Renal pelvis (tissue), 4 donors: ENCODE measurements around the gene RASGEF1C. TPM values are rescaled to one million over a fixed set of nuclear protein-coding genes. Genes with fewer than 3 reads are reported as not detected.
"Not testable (repeated sequence)": the region's sequence is repeated elsewhere in the genome, so short reads cannot be mapped to it uniquely, and the experiment has no call there.

Experiments
- DNase-seq: peaks from one replicate; pipeline ENCODE4 v3.0.0-alpha.2; 2013
- polyA plus RNA-seq, 3 donors: library from polyadenylated mRNA; unstranded; fragments of 120-200 nt; gene quantifications; one replicate each; pipeline ENCODE4 v1.2.1, GENCODE V29; 2013; ENCODE audit not compliant: insufficient read length in 3 of 3

The RASGEF1C gene
- polyA plus RNA-seq, 3 donors = 0.51 to 0.86 (median 0.70) TPM

- no peak for DNase-seq
Measured at GRCh38 chr5:180101451-180102105, 107.4 kb downstream of the RASGEF1C start.

DNA sequence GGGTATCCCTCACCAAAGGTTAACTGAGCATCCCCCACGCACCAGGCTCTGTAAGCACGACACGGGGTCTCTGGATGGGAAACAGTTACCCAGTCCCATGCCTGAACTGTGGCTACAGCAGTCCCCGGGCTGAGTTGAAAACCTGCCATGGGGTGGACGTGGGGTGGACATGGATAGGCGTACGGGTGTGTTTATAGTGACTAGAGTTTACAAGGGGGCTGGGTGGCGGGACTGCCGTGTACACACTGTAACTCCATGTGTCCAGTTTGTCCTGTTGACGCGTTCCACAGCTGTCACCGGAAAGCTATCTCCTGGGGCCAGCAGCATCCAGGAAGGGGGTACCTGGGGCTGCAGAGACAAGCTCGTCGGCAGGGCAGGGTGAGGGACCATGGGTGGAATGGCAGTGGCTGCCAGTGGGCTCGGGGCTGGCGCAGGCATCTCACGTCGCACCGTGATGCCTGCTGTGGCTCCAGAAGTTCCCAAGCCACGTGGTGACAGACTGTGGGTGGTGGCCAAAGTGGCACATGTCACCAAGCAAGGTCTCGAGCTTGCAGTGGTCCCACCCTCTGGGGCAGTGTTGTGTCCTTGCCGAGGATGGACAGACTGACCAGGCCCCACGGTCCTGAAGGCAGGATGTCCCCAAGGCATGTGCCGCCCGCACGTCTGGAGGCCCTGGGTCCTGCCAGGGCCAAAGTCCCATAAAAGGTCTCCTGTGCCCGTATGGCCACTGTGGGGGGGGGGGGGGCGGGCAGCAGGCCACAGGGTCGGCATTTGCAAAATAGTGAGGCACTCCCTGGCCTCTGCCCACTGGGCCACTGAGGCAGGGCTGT, 108.2 kb downstream of the RASGEF1C start:
- no peak for DNase-seq

DNA sequence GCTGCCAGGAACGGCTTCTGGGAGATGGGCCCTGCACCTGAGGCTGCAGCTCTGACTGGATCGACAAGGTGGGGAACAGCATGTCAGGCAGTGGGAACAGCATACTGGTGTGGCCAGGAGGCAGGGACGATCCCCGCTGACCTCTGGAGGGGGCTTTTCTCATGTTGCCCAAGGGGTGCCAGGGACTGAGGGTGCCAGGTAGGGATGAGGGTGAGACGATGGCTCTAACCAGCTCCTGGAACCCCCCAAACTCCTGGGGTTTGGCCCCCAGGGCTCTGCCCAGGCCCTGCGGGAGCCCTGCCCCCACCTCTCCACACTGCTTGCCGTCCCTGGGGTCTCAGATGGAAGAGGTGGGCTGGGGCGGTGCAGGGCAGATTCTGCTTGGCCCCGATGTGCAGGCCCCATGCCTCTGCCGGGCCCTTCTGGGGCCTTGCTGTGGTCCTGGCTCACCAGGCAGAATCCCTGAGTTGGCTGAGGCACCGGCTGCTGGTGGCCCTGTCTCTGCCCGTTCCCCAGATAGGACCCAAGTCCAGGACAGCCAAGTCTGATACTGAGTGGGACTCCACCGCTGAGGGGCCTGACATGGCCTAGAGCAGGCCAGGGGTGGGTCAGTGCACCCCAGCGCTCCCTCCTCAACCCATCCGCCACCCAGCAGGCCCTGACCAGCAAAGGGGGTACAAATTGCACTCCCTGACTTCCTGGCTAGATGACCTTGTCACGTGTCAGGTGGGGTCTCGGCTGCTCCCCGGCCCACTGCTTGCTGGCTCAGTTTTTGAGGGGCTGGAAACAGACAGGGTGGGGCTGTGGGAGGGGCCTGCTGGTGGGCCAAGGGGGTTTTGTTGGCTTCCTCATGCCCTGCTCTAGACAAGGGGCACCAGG, 109.0 kb downstream of the RASGEF1C start:
- DNase-seq = no peak

DNA sequence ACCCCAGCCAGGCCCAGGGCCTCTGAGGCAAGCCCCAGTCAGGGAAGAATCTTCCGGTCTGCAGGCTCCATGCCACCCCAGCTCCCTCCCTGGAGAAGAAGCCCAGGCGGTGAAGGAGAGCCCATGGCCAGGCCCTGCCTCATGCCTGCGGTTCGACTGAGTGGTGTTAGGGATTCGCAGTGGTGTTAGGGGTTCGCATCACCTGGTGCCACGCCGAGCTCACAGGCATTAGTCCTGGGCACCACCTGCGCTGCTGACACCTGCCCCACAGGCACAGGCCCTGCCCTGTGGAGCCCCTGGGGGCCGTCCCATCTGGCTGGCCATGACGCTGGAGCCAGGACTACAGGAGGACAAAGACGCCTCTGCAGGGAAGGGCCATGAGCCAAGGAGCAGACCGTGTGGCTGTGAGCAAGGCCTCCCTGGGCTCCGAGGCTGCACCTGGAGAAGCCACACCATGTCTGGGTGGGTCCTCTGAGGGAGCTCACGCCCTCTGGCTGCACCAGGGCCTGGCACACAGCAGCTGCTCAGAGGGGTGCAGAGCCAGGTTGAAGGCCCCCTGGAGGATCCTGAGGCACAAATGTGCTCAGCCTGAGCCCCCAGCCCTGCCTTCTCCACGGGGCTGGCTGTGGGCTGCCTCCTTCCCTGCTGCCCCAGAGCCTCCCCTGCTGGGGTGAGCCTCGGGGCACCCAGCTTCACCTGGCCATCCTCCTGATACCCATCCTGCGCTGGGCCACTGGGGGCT, 109.8 kb downstream of the RASGEF1C start:
- DNase-seq = no peak

DNA sequence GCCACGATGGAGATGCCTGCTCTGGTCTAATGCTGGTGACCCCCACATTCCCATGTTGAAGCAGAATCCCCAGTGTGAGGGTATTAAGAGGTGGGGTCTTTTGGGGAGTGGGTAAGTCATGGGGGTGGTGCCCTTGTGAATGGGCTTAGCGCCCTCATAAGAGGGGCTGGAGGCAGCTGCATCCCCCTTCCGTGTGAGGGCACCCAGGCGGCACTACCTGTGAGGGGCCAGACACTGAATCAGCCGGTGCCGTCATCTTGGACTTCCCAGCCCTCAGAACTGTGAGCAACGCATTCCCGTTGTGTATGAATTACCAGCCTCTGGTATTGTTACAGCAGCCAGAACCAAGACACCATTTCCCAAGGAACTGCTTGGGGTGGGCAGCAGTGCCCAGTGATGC, 110.5 kb downstream of the RASGEF1C start:
- no peak for DNase-seq

DNA sequence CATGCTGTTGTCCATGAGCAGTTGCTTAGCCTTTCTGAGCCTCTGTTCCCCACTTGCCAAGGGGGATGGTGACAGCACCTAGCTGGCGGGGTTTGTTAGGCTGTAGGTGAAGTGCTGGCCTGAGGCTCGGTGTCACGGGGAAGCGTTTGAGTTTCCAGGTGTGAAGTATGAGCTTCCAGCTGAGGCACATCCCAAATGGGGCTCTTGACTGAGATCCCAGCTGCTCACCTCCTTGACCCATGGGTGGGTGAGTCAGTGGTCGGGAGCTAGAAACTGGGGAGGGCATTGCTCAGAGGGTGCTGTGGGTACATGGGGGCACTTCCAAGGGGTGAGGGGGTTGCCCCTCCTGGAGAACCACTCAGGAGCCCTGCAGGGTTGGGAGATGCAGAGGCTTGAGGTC, 111.1 kb downstream of the RASGEF1C start:
- no peak for DNase-seq

DNA sequence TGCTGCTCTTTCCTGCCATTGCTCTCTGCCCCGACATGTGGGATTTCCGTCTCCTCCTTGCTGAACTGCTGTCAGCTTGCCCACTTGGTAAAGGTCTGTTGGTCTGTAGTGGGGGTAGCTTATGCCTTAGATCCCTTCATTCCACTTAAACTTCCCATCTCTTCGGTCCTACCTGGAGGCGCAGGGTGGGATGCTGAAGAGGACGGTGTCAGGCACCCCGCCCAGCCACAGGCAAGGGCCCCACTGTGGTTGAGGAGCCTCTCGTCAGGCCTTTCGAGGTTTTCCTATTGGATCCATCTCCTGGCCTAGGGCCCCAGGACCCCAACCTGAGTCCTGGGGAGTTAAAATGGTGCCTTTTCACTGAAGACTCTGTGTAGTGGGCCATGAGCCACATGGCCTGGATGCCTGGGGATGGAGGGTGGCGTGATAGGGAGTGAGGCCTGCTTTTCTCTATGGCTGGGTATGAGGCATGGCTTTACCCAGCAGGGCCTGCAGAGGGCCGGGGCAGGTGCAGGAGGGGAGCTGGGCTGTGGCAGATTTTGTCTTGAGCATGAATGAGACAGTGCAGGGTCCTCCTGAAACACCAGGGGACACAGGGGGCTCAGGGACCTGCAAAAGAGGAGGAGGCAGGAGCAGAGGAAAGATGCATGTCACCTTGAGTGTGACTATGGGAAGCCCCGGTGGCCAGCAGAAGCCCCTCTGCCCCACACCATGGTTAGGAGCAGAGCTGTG, 111.7 kb downstream of the RASGEF1C start:
- DNase-seq = no peak

DNA sequence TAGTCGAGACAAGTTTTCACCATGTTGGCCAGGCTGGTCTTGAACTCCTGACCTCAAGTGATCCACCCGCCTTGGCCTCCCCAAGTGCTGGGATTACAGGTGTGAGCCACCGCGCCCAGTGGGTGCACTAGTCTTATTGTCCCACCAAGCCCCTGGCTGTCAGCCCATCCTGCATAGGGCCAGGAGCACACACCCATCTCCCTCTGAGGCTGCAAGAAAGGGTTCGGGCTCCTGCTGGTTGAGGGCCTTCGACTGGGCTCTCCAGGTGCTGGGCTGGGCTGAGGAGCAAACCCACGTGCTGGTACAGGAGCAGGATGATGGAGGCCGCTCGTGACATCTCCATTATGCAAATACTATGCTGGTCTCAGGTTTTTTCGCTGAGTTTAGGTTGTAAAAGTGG, 112.4 kb downstream of the RASGEF1C start:
- no peak for DNase-seq

DNA sequence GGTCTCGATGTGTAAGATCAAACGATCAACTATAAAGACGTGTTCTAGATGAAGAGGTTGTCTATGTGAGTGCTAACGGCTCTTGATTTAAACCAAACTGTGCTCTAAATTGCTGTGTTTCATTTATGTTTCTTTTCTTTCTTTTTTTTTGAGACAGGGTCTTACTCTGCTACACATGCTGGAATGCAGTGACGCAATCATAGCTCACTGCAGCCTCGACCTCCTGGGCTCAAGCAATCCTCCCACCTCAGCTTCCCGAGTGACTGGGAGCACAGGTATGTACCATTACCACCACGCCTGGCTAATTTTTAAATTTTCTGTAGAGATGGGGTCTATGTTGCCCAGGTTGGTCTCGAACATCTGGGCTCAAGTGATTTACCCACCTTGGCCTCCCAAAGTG, 113.5 kb downstream of the RASGEF1C start:
- no peak for DNase-seq

DNA sequence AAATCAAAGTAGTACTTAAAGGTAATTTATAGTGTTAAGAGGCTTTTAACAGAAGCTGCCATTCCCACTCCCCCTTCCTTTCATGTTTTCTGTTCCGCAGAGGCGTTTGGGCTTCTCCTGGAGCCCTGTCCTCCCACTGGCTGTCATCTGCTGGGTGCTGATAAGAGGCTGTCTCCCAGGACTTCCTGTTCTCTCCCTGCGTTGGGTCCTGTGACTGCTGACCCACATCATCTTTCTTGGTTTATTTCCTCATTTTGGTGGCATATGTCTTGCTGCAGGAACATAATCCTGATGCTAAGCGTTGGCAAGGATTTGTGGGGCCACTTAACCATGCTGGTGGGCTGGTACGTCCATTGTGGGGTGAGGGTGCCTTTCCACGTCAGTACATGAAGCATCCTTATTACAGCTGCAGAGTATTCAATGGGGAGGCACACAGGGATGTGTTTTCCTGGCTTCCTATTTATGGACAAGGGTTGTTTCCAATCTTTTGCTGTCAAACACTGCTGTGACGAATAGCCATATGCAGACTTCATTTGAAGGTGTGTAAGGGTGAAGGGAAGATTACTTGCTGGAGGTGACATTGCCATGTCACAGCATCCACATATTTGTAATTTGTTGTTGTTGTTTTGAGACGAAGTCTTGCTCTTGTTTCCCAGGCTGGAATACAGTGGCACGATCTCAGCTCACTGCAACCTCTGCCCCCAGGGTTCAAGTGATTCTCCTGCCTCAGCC, 115.2 kb downstream of the RASGEF1C start:
- no peak for DNase-seq

GRCh38 chr5:180093241-180093640, 115.8 kb downstream of the RASGEF1C start:
- no peak for DNase-seq

GRCh38 chr5:180090769-180091546, 118.1 kb downstream of the RASGEF1C start:
- peak; percentile 58 for DNase-seq

DNA sequence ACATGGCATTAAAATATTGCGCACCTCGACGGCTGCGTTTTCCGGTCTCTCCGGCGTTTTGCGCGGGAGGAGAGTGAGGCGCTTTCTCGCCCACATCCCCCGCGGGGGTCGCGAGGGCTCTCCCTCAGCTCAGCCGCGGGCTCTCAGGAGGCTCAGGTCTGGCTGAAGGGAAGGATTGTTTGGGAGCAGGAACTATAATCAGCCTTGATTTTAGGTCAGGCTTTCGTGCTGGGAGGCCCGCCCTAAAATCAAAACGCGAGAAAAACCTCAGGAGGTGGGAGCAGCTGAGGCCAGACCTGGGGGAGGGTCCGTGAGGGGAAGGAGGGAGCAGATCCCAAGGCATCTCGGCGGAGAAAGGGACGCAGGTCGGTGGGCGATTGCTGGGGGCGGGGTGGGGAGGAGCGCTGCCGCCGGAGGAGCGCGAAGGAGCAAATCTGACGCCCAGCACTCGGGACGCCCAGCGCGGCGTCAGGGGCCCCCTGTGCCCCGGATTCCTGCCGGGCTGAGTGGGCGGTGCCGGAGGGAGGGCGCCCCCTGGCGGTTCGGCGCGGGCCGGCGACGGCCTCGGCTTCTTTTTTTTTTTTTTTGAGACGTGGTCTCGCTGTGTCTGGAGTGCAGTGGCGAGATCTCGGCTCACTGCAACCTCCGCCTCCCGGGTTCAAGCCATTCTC, 118.8 kb downstream of the RASGEF1C start:
- DNase-seq = peak; percentile 80

DNA sequence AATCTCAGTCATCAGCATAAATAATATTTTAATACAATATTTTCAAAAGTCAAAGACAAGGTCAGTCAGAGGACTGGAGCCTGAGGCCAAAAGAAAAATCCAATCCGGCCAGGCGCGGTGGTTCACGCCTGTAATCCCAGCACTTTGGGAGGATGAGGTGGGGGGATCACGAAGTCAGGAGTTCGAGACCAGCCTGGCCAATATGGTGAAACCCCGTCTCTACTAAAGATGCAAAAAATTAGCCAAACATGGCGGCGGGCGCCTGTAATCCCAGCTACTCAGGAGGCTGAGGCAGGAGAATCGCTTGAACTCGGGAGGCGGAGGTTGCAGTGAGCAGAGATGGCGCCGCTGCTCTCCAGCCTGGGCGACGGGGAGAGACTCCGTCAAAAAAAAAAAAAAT, 119.4 kb downstream of the RASGEF1C start:
- not testable (repeated sequence) for DNase-seq

DNA sequence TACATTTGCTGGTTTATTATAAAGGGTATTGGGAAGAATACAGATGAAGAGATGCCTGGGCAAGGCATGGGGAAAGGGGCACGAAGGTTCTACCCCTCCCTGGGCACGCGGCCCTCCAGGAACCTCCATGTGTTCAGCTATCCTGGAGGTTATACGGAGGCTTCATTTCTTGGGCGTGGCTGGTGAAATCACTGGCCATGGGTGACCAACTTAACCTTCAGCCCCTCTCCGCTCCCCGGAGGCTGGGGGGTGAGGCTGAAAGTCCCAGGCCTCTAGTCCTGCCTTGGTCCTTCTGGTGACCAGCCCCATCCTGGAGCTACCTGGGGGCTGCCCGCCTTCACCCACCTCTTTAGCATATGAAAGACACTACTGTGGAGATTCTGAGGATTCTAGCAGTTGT, 120.5 kb downstream of the RASGEF1C start:
- no peak for DNase-seq

DNA sequence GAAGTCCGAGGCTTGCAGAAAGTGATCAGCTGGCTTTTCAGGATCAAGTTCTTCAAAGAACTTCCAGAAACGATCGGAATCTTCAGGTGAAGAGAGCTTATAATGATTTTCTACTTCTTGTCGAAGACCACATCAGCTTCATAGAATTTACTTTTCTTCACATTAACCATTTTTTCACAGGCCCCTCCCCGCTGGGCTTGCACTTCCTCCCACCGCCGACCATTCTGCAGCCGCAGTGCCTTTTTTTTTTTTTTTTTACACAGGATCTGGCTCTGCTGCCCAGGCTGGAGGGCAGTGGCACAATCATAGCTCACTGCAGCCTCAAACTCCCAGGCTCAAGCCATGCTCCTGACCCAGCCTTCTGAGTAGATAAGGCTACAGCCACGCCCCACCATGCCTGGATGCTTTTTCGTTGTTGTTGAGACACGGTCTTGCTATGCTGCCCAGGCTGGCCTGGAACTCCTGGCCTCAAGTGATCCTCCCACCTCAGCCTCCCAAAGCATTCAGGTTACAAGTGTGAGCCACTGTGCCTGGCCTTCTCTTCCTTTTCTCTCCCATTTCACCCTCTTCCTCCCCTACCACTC, 122.1 kb downstream of the RASGEF1C start:
- DNase-seq = no peak

GRCh38 chr5:180085837-180086236, 123.2 kb downstream of the RASGEF1C start:
- no peak for DNase-seq
